COLO668 (cell line): ENCODE data around the gene FOXP2.
"Not testable (repeated sequence)": the region's sequence is repeated elsewhere in the genome, so short reads cannot be mapped to it uniquely, and the experiment has no call there.

Source experiments
- DNase-seq: peaks from one replicate; lab custom pipeline; 2025; ENCODE audit not compliant: unreplicated experiment; lab: John Stamatoyannopoulos, UW

The FOXP2 gene

GRCh38 chr7:114497491-114497890 lies 82.9 kb downstream of the FOXP2 start:
- DNase-seq: not testable (repeated sequence)

GRCh38 chr7:114502454-114503254 lies 88.0 kb downstream of the FOXP2 start:
- no peak for DNase-seq

- no peak for DNase-seq
Measured at GRCh38 chr7:114504586-114504985, 90.0 kb downstream of the FOXP2 start.

- DNase-seq: no peak
Measured at GRCh38 chr7:114507381-114507780, 92.8 kb downstream of the FOXP2 start.

GRCh38 chr7:114508086-114508485 lies 93.5 kb downstream of the FOXP2 start:
- no peak for DNase-seq

GRCh38 chr7:114510824-114511223 lies 96.2 kb downstream of the FOXP2 start:
- DNase-seq: not testable (repeated sequence)

- no peak for DNase-seq
Measured at GRCh38 chr7:114519240-114519639, 104.6 kb downstream of the FOXP2 start.

GRCh38 chr7:114522081-114522480 lies 107.5 kb downstream of the FOXP2 start:
- DNase-seq: no peak

GRCh38 chr7:114527589-114527988 lies 113.0 kb downstream of the FOXP2 start:
- DNase-seq: no peak

- no peak for DNase-seq
Measured at GRCh38 chr7:114530057-114530611, 115.5 kb downstream of the FOXP2 start.

GRCh38 chr7:114531326-114531725 lies 116.7 kb downstream of the FOXP2 start:
- DNase-seq: no peak

- peak; percentile 28 for DNase-seq
Measured at GRCh38 chr7:114533131-114533530, 118.5 kb downstream of the FOXP2 start.

- DNase-seq: no peak
Measured at GRCh38 chr7:114534953-114535352, 120.3 kb downstream of the FOXP2 start.

GRCh38 chr7:114539575-114539974 lies 125.0 kb downstream of the FOXP2 start:
- DNase-seq: peak; percentile 21

- no peak for DNase-seq
Measured at GRCh38 chr7:114540291-114540690, 125.7 kb downstream of the FOXP2 start.

- DNase-seq: not testable (repeated sequence)
Measured at GRCh38 chr7:114547346-114547745, 132.7 kb downstream of the FOXP2 start.

GRCh38 chr7:114548081-114548980 lies 133.7 kb downstream of the FOXP2 start:
- no peak for DNase-seq

GRCh38 chr7:114554781-114555537 lies 140.3 kb downstream of the FOXP2 start:
- no peak for DNase-seq

- DNase-seq: no peak
Measured at GRCh38 chr7:114567416-114567815, 152.8 kb downstream of the FOXP2 start.

- DNase-seq: no peak
Measured at GRCh38 chr7:114569220-114569619, 154.6 kb downstream of the FOXP2 start.

GRCh38 chr7:114574384-114574783 lies 159.8 kb downstream of the FOXP2 start:
- DNase-seq: no peak
